ENCODE results near the gene ZNF217.
A peak's percentile ranks its signal among the peaks of the same experiment; 100 is the strongest.
"Not testable (repeated sequence)": the region's sequence is repeated elsewhere in the genome, so short reads cannot be mapped to it uniquely, and the experiment has no call there.

Gene ZNF217

DNA sequence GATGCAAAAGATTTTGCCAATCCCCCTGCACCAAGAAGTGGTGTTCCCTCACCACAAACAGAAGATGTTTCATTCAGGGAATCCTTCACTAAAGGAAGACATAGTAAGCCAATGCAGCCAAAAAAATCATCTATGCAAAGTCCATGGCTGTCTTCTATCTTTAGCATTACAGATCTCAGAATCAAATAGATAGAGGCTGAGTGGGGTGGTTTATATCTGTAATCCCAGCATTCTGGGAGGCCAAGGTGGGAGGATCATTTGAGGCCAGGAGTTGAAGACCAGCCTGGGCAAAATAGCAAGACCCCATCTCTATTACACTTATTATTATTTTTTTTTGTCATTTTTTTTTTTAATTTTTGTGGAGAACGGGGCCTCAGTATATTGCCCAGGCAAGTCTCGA lies 32.9 kb upstream of the ZNF217 start:
- TF ChIP-seq POLR2A (IDR thresholded peaks at IDR 0.05; ENCODE audit: extremely low read depth, insufficient read length) (no peak), MYC (IDR thresholded peaks at IDR 0.05; ENCODE audit: low read depth, low read length) (no peak)
- TF ChIP-seq, protein P1, sequence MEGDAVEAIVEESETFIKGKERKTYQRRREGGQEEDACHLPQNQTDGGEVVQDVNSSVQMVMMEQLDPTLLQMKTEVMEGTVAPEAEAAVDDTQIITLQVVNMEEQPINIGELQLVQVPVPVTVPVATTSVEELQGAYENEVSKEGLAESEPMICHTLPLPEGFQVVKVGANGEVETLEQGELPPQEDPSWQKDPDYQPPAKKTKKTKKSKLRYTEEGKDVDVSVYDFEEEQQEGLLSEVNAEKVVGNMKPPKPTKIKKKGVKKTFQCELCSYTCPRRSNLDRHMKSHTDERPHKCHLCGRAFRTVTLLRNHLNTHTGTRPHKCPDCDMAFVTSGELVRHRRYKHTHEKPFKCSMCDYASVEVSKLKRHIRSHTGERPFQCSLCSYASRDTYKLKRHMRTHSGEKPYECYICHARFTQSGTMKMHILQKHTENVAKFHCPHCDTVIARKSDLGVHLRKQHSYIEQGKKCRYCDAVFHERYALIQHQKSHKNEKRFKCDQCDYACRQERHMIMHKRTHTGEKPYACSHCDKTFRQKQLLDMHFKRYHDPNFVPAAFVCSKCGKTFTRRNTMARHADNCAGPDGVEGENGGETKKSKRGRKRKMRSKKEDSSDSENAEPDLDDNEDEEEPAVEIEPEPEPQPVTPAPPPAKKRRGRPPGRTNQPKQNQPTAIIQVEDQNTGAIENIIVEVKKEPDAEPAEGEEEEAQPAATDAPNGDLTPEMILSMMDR (IDR thresholded peaks at IDR 0.05; ENCODE audit: low read depth, low read length): no peak
- TF ChIP-seq, protein P2, sequence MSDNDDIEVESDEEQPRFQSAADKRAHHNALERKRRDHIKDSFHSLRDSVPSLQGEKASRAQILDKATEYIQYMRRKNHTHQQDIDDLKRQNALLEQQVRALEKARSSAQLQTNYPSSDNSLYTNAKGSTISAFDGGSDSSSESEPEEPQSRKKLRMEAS (IDR thresholded peaks at IDR 0.05; ENCODE audit: low read depth, low read length): no peak
- H3K4me3 ChIP-seq (ENCODE audit: low read depth, low read length): no peak overlapping the region
- no peak for DNase-seq (ENCODE audit: low read depth)

DNA sequence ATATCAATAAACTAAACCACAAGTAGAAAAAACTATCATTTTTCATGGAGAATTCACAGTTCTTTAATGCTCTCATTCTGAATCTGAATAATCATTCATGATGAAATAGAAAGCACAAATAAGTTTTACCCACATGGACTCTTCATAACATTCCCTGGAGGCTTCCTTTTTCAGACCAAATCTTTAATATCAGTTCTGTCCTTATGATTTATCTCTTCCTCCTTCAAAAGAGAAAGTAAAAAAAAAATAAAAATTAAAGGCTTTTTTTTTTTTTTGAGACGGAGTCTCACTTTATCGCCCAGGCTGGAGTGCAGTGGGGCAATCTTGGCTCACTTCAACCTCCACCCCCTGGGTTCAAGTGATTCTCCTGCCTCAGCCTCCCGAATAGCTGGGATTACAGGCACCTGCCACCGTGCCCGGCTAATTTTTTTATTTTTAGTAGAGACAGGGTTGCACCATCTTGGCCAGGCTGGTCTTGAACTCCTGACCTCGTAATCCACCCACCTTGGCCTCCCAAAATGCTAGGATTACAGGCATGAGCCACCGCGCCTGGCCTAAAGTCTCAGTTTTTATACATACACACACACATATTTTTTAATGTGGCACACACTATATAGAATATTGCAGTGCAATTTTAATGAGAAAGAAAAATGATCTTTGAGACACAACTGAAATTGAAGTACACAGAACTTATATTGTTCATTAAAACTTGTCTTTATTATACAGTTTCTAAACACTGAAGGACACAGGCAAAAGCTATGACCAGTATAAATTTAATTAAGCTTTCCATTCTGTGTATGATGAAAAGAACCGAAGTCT lies 31.9 kb upstream of the ZNF217 start:
- TF ChIP-seq MYC (IDR thresholded peaks at IDR 0.05; ENCODE audit: low read depth, low read length): no peak
- TF ChIP-seq, protein P2 (IDR thresholded peaks at IDR 0.05; ENCODE audit: low read depth, low read length): no peak
- H3K4me3 ChIP-seq (ENCODE audit: low read depth, low read length): no peak overlapping the region
- DNase-seq (ENCODE audit: low read depth): no peak

DNA sequence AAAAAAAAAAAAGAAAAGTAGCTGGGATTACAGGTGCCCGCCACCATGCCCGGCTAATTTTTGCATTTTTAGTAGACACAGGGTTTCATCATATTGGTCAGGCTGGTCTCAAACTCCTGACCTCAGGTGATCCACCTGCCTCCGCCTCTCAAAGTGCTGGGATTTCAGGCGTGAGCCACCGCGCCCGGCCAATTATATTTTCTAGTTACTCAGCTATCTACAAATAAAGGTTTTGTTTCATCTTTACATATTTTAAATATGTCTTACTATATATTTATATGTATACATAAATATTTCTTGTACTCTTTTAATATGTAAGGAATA lies 31.2 kb upstream of the ZNF217 start:
- not testable (repeated sequence) for DNase-seq (ENCODE audit: low read depth); H3K4me3 ChIP-seq (ENCODE audit: low read depth, low read length)

DNA sequence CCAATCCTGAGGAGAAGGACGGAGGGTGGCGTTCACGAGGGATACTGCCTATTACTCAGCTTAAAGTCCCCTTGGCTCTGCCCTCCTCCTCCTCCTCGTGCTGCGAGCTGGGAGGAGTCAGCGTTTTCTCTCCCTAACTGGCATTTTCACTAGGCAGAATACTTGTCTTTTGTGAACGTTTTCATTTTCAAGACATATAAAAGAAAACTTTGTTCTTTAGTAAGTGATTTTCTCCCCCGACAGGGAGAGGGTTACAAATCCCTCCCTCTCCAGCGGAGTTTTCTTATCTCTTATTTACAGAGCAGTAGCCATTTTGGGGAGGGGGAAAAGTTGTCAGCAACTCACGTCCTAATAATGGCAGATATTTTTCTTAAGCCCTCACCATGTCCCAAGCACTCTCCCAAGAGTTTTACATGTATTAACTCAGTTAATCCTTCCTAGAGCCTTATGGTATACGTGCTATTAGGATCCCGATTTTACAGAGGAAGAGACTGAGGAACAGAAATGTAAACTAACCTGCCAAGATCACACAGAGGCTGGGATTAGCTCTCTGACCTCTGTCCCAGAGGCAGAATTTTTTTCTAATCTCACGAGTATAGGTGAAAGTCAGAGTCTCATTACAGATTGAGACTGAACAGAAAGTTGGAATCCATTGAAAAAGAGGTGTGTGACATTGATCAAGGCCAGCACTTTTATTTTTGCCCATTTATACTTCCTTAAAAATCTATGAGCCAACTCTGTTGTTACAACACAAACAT lies 30.0 kb upstream of the ZNF217 start:
- DNase-seq (ENCODE audit: low read depth): peak; percentile 87

DNA sequence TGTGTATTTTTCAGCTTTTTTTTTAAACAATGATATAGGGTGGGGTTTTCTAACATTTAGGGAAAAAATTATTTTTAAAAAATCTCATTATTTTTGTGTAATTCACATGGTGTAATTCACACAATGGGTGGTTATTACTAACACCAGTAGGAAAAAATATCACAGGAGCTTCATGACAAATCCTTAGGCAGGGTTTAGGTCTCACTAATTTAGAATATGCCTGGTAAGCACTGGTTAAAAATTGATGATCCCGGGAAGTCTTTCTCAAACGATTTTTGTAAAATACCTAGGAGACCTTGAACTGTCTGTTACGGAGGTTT lies 29.5 kb upstream of the ZNF217 start:
- no peak for DNase-seq (ENCODE audit: low read depth)
- TF ChIP-seq, protein P2 (IDR thresholded peaks at IDR 0.05; ENCODE audit: low read depth, low read length): no peak
- TF ChIP-seq POLR2A (IDR thresholded peaks at IDR 0.05; ENCODE audit: extremely low read depth, insufficient read length) (no peak), MYC (IDR thresholded peaks at IDR 0.05; ENCODE audit: low read depth, low read length) (no peak)
- TF ChIP-seq, protein P1 (IDR thresholded peaks at IDR 0.05; ENCODE audit: low read depth, low read length): no peak
- peak overlapping the region; percentile 62 for H3K4me3 ChIP-seq (ENCODE audit: low read depth, low read length)

More for the DNA sequence above, 30.0 kb upstream of the ZNF217 start:
- H3K4me3 ChIP-seq (ENCODE audit: low read depth, low read length): peak overlapping the region; percentile 62
- TF ChIP-seq, protein P2 (IDR thresholded peaks at IDR 0.05; ENCODE audit: low read depth, low read length): peak; percentile 84
- TF ChIP-seq MYC (IDR thresholded peaks at IDR 0.05; ENCODE audit: low read depth, low read length): peak; percentile 77
- TF ChIP-seq, protein P1 (IDR thresholded peaks at IDR 0.05; ENCODE audit: low read depth, low read length): no peak
- peak; percentile 64 for TF ChIP-seq POLR2A (IDR thresholded peaks at IDR 0.05; ENCODE audit: extremely low read depth, insufficient read length)

DNA sequence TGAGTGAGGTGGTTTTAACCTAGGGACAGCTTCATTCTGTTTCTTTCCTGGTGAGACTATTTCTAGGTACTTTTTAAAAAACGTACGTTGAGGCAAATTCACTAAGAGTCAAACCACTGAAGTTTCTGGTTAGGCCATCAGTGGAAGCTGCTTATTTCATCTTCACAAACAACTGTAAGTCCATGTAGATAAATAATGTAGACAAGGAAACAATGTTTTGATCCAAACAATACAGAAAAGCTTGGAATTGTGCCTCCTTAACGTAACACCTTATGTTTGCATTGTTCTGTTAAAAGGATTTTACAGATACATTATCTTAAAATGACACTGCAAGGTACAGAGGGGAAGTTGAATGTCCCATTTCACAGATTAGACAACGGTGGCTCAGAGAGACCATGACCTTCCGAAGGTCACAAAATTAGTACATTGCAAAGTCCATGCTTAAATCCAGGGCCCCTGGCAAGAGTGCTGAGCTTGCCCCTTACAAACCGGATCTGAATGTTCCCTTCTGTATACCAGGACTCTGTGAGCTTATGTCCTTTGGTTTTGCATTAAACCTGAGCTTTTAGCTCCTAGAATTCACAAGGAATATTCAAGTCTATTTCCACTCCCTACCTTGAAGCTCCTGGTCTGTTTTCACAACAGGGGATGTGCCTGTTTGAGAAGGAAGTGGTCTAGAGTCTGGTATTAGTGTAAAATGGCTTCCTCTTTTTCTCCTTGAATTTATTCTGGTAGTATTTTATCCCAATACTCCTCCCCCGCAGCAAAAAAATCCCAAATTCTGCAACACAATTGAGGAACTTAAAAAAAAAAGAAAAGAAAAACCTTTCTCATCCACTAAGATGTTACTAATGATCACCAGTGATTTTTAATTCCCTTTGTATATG lies 28.9 kb upstream of the ZNF217 start:
- H3K4me3 ChIP-seq (ENCODE audit: low read depth, low read length): peak overlapping the region; percentile 62
- TF ChIP-seq, protein P1 (IDR thresholded peaks at IDR 0.05; ENCODE audit: low read depth, low read length): no peak
- TF ChIP-seq, protein P2 (IDR thresholded peaks at IDR 0.05; ENCODE audit: low read depth, low read length): no peak
- TF ChIP-seq POLR2A (IDR thresholded peaks at IDR 0.05; ENCODE audit: extremely low read depth, insufficient read length): no peak
- no peak; the same call in 1 of the 2 replicates for TF ChIP-seq MYC (IDR thresholded peaks at IDR 0.05; ENCODE audit: low read depth, low read length)

More for the DNA sequence above, 28.9 kb upstream of the ZNF217 start:
- DNase-seq (ENCODE audit: low read depth): peak; percentile 86
